GM15510 (cell line): Measurements from ENCODE around the gene CWC27.

Experiments
- POLR2A ChIP-seq: IDR thresholded peaks from 3 replicates; pipeline ENCODE4 v1.6.1; 2011; ENCODE audit warnings: borderline replicate concordance; ENCODE audit not compliant: insufficient read length; ENCODE audit errors: extremely low read depth

Gene CWC27

GRCh38 chr5:64971513-64971912 lies 202.8 kb downstream of the CWC27 start:
- TF ChIP-seq POLR2A, result no peak

- no peak for TF ChIP-seq POLR2A
Observed at GRCh38 chr5:64971990-64972389, 203.3 kb downstream of the CWC27 start.

DNA sequence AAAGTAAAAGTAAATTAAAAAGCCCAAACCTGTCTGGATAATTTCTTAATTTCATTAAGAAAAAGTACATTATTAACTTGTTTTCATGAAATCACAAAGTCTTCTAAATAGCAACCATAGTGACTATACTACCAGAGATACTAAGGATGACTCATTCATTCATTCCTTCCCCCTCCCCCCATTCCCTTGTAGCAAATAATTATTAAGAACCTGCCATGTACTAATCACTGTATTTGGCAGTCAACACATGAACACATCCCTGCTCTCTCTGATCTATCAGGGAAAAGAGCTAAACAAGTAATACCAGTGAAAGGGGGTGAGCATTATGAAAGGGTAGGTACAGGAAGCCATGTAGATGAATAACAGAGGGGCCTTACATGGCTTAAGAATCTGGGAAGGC lies 203.9 kb downstream of the CWC27 start:
- no peak for TF ChIP-seq POLR2A

DNA sequence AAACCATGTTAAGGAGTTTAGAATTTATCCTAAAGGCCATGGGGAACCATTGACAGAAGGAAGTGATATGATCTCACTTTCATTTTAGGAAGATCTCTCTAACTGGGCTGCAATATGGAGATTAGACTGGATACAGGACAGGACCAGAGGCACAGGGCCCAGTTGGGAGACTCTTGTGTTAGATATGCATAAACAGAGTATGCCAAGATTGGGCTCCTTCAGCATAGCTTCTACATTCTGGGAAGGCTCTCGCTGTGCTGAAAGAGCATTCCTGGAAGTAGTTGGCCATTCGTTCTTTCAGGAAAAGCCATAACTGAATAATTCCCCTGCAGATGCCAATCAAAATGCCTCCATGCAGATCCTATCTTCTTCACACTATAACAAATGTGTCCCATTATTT lies 204.5 kb downstream of the CWC27 start:
- no peak for TF ChIP-seq POLR2A

- TF ChIP-seq POLR2A, result no peak
Observed at GRCh38 chr5:64977779-64978178, 209.0 kb downstream of the CWC27 start.

GRCh38 chr5:64978546-64978945 lies 209.8 kb downstream of the CWC27 start:
- no peak for TF ChIP-seq POLR2A

DNA sequence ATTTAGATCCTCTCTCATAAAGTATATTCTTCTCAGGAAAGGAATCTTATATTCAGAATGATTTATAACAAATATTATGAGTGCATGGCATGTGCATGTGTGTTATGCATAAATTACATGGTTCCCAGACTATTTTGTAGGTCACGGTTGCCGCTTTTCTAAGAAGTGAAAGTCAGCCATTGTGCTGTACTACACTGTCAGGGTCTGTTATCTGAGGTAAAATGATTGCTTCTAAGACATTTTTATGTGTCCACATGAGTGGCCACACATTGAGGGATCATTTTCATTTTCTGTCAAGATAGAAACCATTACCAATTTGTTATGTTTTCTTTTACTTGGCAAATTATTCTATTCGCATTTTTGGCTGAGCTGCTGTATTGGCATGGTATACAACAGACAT lies 210.8 kb downstream of the CWC27 start:
- TF ChIP-seq POLR2A, result no peak

DNA sequence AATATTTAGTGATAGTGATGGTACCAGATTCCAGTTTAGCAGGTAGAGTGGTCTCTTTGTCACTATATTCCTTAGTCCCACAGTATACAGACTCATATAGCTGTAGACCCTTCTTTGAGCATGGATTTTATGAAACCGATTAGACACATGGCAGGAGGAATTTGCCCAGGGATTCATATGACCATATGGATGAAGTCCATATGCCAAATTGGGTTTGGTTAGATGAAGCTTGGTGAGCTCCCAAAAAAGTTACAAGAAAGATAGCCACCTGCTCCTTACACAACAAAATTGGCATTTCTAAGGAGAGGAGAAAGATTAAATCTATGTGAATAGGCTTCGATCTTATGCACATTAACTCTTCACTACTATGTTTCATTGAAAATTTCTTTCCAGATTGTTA lies 211.4 kb downstream of the CWC27 start:
- no peak for TF ChIP-seq POLR2A

DNA sequence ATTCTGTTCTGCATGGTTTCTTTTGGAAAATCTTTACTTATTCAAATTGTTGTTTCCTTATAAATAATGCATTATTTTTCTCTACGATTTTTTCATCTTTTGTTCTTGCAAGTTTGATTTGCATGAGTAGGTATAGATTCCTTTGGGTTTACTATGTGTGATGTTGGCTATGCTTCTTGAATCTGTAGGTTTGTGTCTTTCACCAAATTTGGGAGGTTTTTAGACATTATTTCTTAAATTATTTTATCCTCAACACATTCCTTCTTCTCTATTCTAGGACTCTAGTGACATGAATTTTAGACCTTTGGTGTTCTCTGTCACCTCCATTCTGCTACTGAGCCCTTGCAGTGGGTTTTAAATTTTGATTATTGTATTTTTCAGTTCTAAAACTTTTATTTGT lies 219.0 kb downstream of the CWC27 start:
- no peak for TF ChIP-seq POLR2A

- TF ChIP-seq POLR2A, result no peak
Observed at GRCh38 chr5:65009207-65009606, 240.5 kb downstream of the CWC27 start.

GRCh38 chr5:65010841-65011240 lies 242.1 kb downstream of the CWC27 start:
- TF ChIP-seq POLR2A, result no peak

DNA sequence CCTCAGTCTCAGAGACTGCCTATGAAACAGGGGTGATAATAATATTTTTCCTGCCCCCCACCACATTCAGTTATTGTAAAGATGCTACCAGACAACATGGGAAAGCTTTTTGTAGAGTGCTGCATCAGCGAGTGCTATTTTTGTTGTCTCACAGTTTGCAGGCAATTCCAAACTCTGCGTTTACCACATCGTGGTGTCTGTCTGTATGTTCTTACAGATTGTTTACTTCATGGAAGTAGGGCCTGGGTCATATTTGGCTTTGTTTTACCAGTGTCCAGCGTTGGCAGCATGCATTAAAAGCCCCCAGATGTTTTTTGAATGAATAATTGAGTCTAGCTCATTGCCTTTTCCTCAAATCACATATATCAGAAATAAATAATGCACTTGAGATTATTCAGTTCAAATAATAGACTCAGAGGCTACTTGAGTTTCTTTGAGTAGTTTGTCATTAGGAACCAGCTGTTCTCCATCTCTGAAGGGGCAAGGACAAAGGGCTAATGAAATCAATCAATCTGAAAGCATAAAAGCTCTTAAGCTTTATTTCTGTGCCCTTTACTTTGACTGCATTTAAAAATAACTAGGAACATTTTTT lies 243.7 kb downstream of the CWC27 start:
- no peak for TF ChIP-seq POLR2A

DNA sequence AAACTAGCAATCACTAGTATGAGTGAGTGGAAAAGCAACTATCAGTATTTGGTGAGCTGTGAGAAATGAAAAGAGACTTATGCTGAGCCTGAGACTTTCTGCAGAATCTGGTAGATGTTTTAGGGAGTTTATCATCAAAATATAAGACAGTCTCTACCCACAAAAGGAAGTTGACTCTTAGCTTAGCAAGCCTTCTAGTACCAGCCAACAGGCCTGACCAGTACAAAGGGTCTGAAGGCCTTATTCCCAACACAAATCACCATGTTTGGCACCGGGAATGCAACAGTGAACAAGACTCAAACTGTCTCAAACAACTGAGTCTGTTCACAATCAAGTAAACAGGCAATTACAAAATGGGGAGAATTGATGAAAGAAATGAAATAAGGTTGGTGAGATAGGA lies 244.4 kb downstream of the CWC27 start:
- TF ChIP-seq POLR2A, result no peak

GRCh38 chr5:65014769-65015168 lies 246.0 kb downstream of the CWC27 start:
- no peak for TF ChIP-seq POLR2A

- TF ChIP-seq POLR2A, result no peak
Observed at GRCh38 chr5:65015767-65016166, 247.0 kb downstream of the CWC27 start.

DNA sequence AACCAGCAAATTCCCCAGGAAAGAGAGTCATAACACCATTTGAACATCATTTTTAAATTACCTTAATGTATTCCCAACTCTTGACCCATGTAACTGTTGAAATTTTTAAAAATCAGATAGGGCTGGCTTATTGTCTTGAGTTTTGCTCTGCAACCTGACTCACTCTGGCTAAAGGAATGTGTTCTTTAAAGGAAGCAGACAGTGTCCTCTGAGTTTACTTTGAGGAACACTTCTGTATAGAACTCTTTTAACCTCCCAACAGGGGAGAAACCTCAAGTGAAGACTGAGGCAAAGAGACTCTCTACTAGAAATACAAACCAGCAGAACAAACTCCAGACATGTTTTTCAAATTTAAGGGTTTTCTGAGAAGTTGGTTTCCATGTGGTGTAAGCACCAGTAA lies 248.9 kb downstream of the CWC27 start:
- no peak for TF ChIP-seq POLR2A

GRCh38 chr5:65018763-65019162 lies 250.0 kb downstream of the CWC27 start:
- TF ChIP-seq POLR2A, result no peak
